Activated CD4-positive, alpha-beta T cell treated with anti-CD3 and anti-CD28 coated beads, Interleukin-2, Interleukin-4, amounts not matched to agents 100 ng/mL and 50 ng/mL, durations not matched to agents 16 hours and 8 hours (primary cell): Measurements from ENCODE around the gene C14orf132.
"Not testable (repeated sequence)": the region's sequence is repeated elsewhere in the genome, so short reads cannot be mapped to it uniquely, and the experiment has no call there.

Source experiments
- DNase-seq: peaks from one replicate; pipeline ENCODE4 v3.0.0-alpha.2; 2020; ENCODE audit warnings: low spot score

Gene C14orf132

GRCh38 chr14:96038920-96039632, at the start of gene C14orf132:
C14orf132 (plus strand) TSS chr14:96039362; CDS start chr14:96039501, 139 bp downstream.
- peak; percentile 36 for DNase-seq

- peak; percentile 46 for DNase-seq
Measured at GRCh38 chr14:95993768-95994592, 45.2 kb upstream of the C14orf132 start.

- no peak for DNase-seq
Measured at GRCh38 chr14:95994593-95994928, 44.6 kb upstream of the C14orf132 start.

- no peak for DNase-seq
Measured at GRCh38 chr14:95998656-95999055, 40.5 kb upstream of the C14orf132 start.

GRCh38 chr14:96001866-96002497, 37.2 kb upstream of the C14orf132 start:
- DNase-seq: no peak

GRCh38 chr14:96002498-96002884, 36.7 kb upstream of the C14orf132 start:
- DNase-seq: no peak

- no peak for DNase-seq
Measured at GRCh38 chr14:96011131-96011530, 28.0 kb upstream of the C14orf132 start.

GRCh38 chr14:96011607-96012006, 27.6 kb upstream of the C14orf132 start:
- DNase-seq: no peak

GRCh38 chr14:96012757-96013156, 26.4 kb upstream of the C14orf132 start:
- DNase-seq: not testable (repeated sequence)

GRCh38 chr14:96014176-96014575, 25.0 kb upstream of the C14orf132 start:
- no peak for DNase-seq

GRCh38 chr14:96016501-96017160, 22.5 kb upstream of the C14orf132 start:
- DNase-seq: no peak

GRCh38 chr14:96017882-96018281, 21.3 kb upstream of the C14orf132 start:
- DNase-seq: no peak

- no peak for DNase-seq
Measured at GRCh38 chr14:96027431-96028355, 11.5 kb upstream of the C14orf132 start.

- no peak for DNase-seq
Measured at GRCh38 chr14:96029089-96029645, 10.0 kb upstream of the C14orf132 start.

- no peak for DNase-seq
Measured at GRCh38 chr14:96030108-96030760, 8.9 kb upstream of the C14orf132 start.

GRCh38 chr14:96031691-96032090, 7.5 kb upstream of the C14orf132 start:
- DNase-seq: no peak

GRCh38 chr14:96035456-96035855, 3.7 kb upstream of the C14orf132 start:
- DNase-seq: no peak

- DNase-seq: no peak
Measured at GRCh38 chr14:96037891-96038557, 1.1 kb upstream of the C14orf132 start.

- DNase-seq: no peak
Measured at GRCh38 chr14:96038558-96038919, 623 bp upstream of the C14orf132 start.
